Mesendoderm (in vitro differentiated cells): ENCODE measurements around the gene ENO1. TPM values are rescaled to one million over a fixed set of nuclear protein-coding genes. Genes with fewer than 3 reads are reported as not detected.

Experiments
- DNase-seq: peaks from one replicate; pipeline ENCODE4 v3.0.0; 2013
- H2AK5ac ChIP-seq: 2 replicates; pipeline ENCODE4 v1.6.1; 2013; ENCODE audit warnings: low read length, inconsistent platforms
- H2BK120ac ChIP-seq: 2 replicates; pipeline ENCODE4 v1.6.1; 2013; ENCODE audit warnings: low read depth, mild to moderate bottlenecking, low read length, moderate library complexity, mixed read lengths
- H2BK15ac ChIP-seq: replicated peaks from 2 replicates; pipeline ENCODE4 v1.6.1; 2013; ENCODE audit warnings: low read depth, mild to moderate bottlenecking, moderate library complexity
- H2BK5ac ChIP-seq: 2 replicates; pipeline ENCODE4 v1.6.1; 2013; ENCODE audit warnings: low read length, inconsistent platforms
- H3K18ac ChIP-seq: 2 replicates; pipeline ENCODE4 v1.6.1; 2013; ENCODE audit warnings: mild to moderate bottlenecking, low read length, mixed read lengths
- H3K23ac ChIP-seq: one replicate; pipeline ENCODE4 v1.6.1; 2013; ENCODE audit warnings: low read length
- H3K27ac ChIP-seq: 2 replicates; pipeline ENCODE4 v1.5.1; 2013; ENCODE audit warnings: low read depth, mild to moderate bottlenecking, inconsistent platforms, low read length, moderate library complexity
- H3K27me3 ChIP-seq: 2 replicates; pipeline ENCODE4 v1.6.1; 2013; ENCODE audit warnings: low read length, control low read depth, mild to moderate bottlenecking, inconsistent platforms; ENCODE audit not compliant: insufficient read depth, poor library complexity
- H3K36me3 ChIP-seq: 2 replicates; pipeline ENCODE4 v1.6.1; 2013; ENCODE audit warnings: low read length, inconsistent platforms; ENCODE audit not compliant: control insufficient read depth, insufficient read depth
- H3K4ac ChIP-seq: one replicate; pipeline ENCODE4 v1.6.1; 2013; ENCODE audit warnings: low read depth, mild to moderate bottlenecking, low read length, moderate library complexity
- H3K4me1 ChIP-seq: 2 replicates; pipeline ENCODE4 v1.6.1; 2013; ENCODE audit warnings: low read depth, low read length, inconsistent platforms; ENCODE audit not compliant: control insufficient read depth
- H3K4me2 ChIP-seq: 2 replicates; pipeline ENCODE4 v1.6.1; 2013; ENCODE audit warnings: low read length
- H3K4me3 ChIP-seq: 2 replicates; pipeline ENCODE4 v1.5.1; 2013; ENCODE audit warnings: mild to moderate bottlenecking, low read length
- H3K56ac ChIP-seq: one replicate; pipeline ENCODE4 v1.6.1; 2013; ENCODE audit warnings: low read length
- H3K79me1 ChIP-seq: 2 replicates; pipeline ENCODE4 v1.6.1; 2013; ENCODE audit warnings: low read length, inconsistent platforms
- H3K79me2 ChIP-seq: 2 replicates; pipeline ENCODE4 v1.6.1; 2013; ENCODE audit warnings: mild to moderate bottlenecking, low read length; ENCODE audit not compliant: control insufficient read depth, insufficient read depth
- H3K9ac ChIP-seq: 2 replicates; pipeline ENCODE4 v1.6.1; 2013; ENCODE audit warnings: low read length, inconsistent platforms
- H4K5ac ChIP-seq: one replicate; pipeline ENCODE4 v1.6.1; 2013; ENCODE audit warnings: low read length
- H4K8ac ChIP-seq: one replicate; pipeline ENCODE4 v1.6.1; 2013; ENCODE audit warnings: low read depth, mild to moderate bottlenecking, control low read depth, low read length, moderate library complexity
- WGBS: extraction: QIAGEN DNeasy Blood & Tissue Kit; methylation state at CpG from one replicate; pipeline ENCODE4 v1.1.7; 2013; ENCODE audit warnings: low lambda C conversion rate, missing lambda C conversion rate; ENCODE audit not compliant: insufficient coverage; ENCODE audit errors: extremely low coverage; 5-methylcytosine and 5-hydroxymethylcytosine counted together
- polyA plus RNA-seq, 2 experiments: library from polyadenylated mRNA; stranded (reverse); fragments of 200-250 nt; gene quantifications; one replicate each; pipeline ENCODE4 v1.2.3, GENCODE V29; 2013

Gene ENO1
- polyA plus RNA-seq (2013, experiment 1 of 2) = 1,324 TPM
- 1,329 TPM for polyA plus RNA-seq (2013, experiment 2 of 2)

DNA sequence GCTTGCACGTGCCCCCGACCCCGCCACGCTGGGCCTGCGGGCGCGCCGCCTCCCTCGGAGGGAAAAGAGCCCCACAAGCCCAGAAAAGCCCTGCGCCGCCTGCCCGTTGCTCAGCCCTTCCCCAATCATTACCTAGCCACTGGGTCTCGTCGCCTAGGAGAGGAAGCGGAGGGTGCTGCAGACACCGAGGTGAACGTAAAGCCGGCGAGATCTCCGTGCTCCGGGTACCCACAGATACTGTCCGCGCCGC lies at the start of gene ENO1:
TSS of gene ENO1 (minus strand) at position 239 of the 250 bp plus-strand sequence. CDS start 3,778 bp downstream, outside the sequence.
- H3K27ac ChIP-seq = peak within 1 kb of the TSS; percentile 98
- H3K36me3 ChIP-seq = peaks cover 5% of the 10 kb centered on the region
- H2BK5ac ChIP-seq = peak within 1 kb of the TSS; percentile 96
- peak within 1 kb of the TSS; percentile 95 for H3K23ac ChIP-seq
- peak within 1 kb of the TSS; percentile 95 for H3K18ac ChIP-seq
- peaks cover 49% of the 10 kb centered on the region for H3K79me2 ChIP-seq
- H2BK15ac ChIP-seq = peak within 1 kb of the TSS; percentile 28
- peak within 1 kb of the TSS; percentile 96 for H2AK5ac ChIP-seq
- H3K4ac ChIP-seq = peak within 1 kb of the TSS; percentile 94
- WGBS = no CpG with 5 or more reads among the region's 24 CpGs
- H3K27me3 ChIP-seq = no peaks in the 10 kb centered on the region
- no peak for DNase-seq
- H3K9ac ChIP-seq = peak within 1 kb of the TSS; percentile 100
- no peaks in the 10 kb centered on the region for H3K79me1 ChIP-seq
- H2BK120ac ChIP-seq = peak within 1 kb of the TSS; percentile 18
- peak within 1 kb of the TSS; percentile 100 for H3K4me3 ChIP-seq
- H3K4me2 ChIP-seq = peak within 1 kb of the TSS; percentile 59
- no peak within 1 kb of the TSS for H4K5ac ChIP-seq
- H4K8ac ChIP-seq = peak within 1 kb of the TSS; percentile 81
- peaks cover 15% of the 10 kb centered on the region for H3K4me1 ChIP-seq
- H3K56ac ChIP-seq = peak within 1 kb of the TSS; percentile 100

GRCh38 chr1:8926707-8927694 lies 48.5 kb upstream of the ENO1 start:
- Histone ChIP-seq H3K56ac (no peak overlapping the region), H3K4me2 (no peak overlapping the region), H3K27ac (no peak overlapping the region), H3K23ac (no peak overlapping the region), H3K36me3 (no peaks in the 10 kb centered on the region), H2BK120ac (no peak overlapping the region), H3K27me3 (no peaks in the 10 kb centered on the region), H3K18ac (no peak overlapping the region), H3K79me2 (no peaks in the 10 kb centered on the region), H3K4me1 (no peaks in the 10 kb centered on the region), H4K5ac (no peak overlapping the region), H2BK15ac (no peak overlapping the region), H2AK5ac (no peak overlapping the region), H4K8ac (no peak overlapping the region), H2BK5ac (no peak overlapping the region), H3K9ac (no peak overlapping the region), H3K4me3 (no peak overlapping the region), H3K4ac (no peak overlapping the region), H3K79me1 (no peaks in the 10 kb centered on the region)
- no peak for DNase-seq
- WGBS = no CpG with 5 or more reads among the region's 12 CpGs

DNA sequence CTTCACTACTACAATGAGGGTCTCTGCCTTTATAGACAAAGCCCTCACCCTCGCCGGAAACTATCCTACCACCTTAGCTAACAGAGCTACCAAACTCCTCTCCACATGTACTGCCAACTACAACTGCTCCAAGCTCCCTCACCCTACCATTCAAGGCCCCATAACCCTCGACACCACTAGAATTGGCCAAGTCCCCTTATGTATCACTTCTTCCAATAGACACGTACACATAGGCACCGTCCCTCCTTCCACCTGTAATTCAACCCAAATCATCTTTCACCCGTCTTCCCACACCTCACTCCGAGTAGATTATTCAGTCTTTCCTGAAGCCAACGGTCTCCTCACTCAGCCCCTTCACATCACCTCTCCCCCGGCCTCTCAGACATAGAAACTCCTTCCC lies 47.5 kb upstream of the ENO1 start:
- H3K18ac ChIP-seq = no peak overlapping the region
- H3K27me3 ChIP-seq = no peaks in the 10 kb centered on the region
- no peaks in the 10 kb centered on the region for H3K36me3 ChIP-seq
- no peak overlapping the region for H3K4ac ChIP-seq
- DNase-seq = no peak
- H2BK5ac ChIP-seq = no peak overlapping the region
- no peak overlapping the region for H3K4me3 ChIP-seq
- no peak overlapping the region for H4K5ac ChIP-seq
- H3K27ac ChIP-seq = no peak overlapping the region
- H3K79me2 ChIP-seq = no peaks in the 10 kb centered on the region
- H2BK15ac ChIP-seq = no peak overlapping the region
- H3K4me2 ChIP-seq = no peak overlapping the region
- 100% methylated on average over 4 of the region's 9 CpGs for WGBS
- H2AK5ac ChIP-seq = no peak overlapping the region
- no peak overlapping the region for H3K23ac ChIP-seq
- H3K56ac ChIP-seq = no peak overlapping the region
- H2BK120ac ChIP-seq = no peak overlapping the region
- no peak overlapping the region for H4K8ac ChIP-seq
- no peaks in the 10 kb centered on the region for H3K4me1 ChIP-seq
- H3K9ac ChIP-seq = no peak overlapping the region
- H3K79me1 ChIP-seq = no peaks in the 10 kb centered on the region

DNA sequence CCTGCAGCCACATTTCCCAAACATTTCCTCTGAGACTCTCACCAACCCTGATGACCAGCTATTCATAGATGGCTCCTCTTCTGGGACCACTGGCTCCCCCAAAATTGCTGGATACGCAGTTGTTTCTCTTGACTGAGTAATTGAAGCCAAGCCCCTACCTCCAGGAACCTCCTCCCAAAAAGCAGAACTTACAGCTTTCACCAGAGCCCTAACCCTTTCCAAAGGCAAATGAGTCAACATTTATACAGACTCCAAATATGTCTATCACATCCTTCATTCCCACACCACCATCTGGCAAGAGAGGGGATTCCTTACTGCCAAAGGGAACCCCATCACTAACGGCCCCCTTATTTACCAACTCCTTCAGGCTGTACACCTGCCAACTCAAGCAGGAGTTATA lies 46.9 kb upstream of the ENO1 start:
- WGBS = no CpG with 5 or more reads among the region's 2 CpGs
- Histone ChIP-seq H2BK5ac (no peak overlapping the region), H3K4me1 (no peaks in the 10 kb centered on the region), H3K23ac (no peak overlapping the region), H3K4ac (no peak overlapping the region), H3K4me2 (no peak overlapping the region), H3K18ac (no peak overlapping the region), H3K27ac (no peak overlapping the region), H3K36me3 (no peaks in the 10 kb centered on the region), H2BK120ac (no peak overlapping the region), H3K79me2 (no peaks in the 10 kb centered on the region), H2BK15ac (no peak overlapping the region), H2AK5ac (no peak overlapping the region), H3K79me1 (no peaks in the 10 kb centered on the region), H3K4me3 (no peak overlapping the region), H3K9ac (no peak overlapping the region), H3K56ac (no peak overlapping the region), H4K8ac (no peak overlapping the region), H3K27me3 (no peaks in the 10 kb centered on the region), H4K5ac (no peak overlapping the region)
- no peak for DNase-seq

- no peaks in the 10 kb centered on the region for H3K4me1 ChIP-seq
- no peak overlapping the region for H3K56ac ChIP-seq
- no peak overlapping the region for H4K5ac ChIP-seq
- no peak overlapping the region for H3K9ac ChIP-seq
- H3K27me3 ChIP-seq = no peaks in the 10 kb centered on the region
- no peak overlapping the region for H4K8ac ChIP-seq
- WGBS = no CpG with 5 or more reads among the region's 9 CpGs
- no peak overlapping the region for H3K27ac ChIP-seq
- H3K4me3 ChIP-seq = no peak overlapping the region
- H3K4ac ChIP-seq = no peak overlapping the region
- no peak overlapping the region for H3K23ac ChIP-seq
- no peaks in the 10 kb centered on the region for H3K36me3 ChIP-seq
- H3K18ac ChIP-seq = no peak overlapping the region
- H2BK120ac ChIP-seq = no peak overlapping the region
- no peaks in the 10 kb centered on the region for H3K79me1 ChIP-seq
- no peak overlapping the region for H2BK5ac ChIP-seq
- no peak overlapping the region for H2AK5ac ChIP-seq
- no peak for DNase-seq
- H3K79me2 ChIP-seq = no peaks in the 10 kb centered on the region
- no peak overlapping the region for H2BK15ac ChIP-seq
- H3K4me2 ChIP-seq = no peak overlapping the region
Measured at GRCh38 chr1:8922962-8923361, 44.5 kb upstream of the ENO1 start.
